Stimulated activated CD4-positive, alpha-beta T cell treated with anti-CD3 and anti-CD28 coated beads, TNF-alpha, amount 100 ng/mL, for 24 hours (primary cell): ENCODE results near the gene ZBED5.
"Not testable (repeated sequence)": the region's sequence is repeated elsewhere in the genome, so short reads cannot be mapped to it uniquely, and the experiment has no call there.

Source experiments
- DNase-seq, 3 experiments: peaks; one replicate each; pipeline ENCODE4 v3.0.0-alpha.2; 2020; ENCODE audit warnings: low read depth in 3 of 3

The ZBED5 gene

DNA sequence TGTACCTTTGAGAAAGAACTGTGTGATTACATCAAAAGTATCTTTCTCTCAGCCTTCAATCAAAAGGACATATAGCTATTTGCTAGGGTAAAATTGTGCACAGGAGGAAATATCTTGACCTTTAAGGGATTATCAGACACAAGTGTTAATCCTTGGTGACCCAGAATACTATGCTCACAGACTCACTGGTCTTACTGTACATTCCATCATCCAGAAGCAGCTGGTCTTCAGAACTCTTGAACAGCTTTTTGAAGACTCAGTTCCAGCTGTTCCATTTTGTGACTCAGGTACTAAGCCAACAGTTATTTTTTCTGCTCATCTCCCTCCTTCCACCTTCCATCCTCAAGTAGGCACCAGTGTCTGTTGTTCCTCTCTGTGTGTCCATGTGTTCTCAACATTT lies 19.8 kb downstream of the ZBED5 start:
- DNase-seq, result no peak

DNA sequence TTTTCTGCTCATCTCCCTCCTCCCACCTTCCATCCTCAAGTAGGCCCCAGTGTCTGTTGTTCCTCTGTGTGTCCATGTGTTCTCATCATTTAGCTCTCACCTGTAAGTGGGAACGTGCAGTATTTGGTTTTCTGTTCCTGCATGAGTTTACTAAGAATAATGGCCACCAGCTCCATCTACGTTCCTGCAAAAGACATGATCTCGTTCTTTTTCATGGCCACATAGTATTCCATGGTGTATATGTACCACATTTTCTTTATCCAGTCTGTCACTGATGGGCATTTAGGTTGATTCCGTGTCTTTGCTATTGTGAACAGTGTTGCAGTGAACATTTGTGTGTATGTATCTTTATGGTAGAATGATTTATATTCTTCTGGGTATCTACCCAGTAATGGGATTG lies 21.0 kb downstream of the ZBED5 start:
- DNase-seq, result not testable (repeated sequence)

DNA sequence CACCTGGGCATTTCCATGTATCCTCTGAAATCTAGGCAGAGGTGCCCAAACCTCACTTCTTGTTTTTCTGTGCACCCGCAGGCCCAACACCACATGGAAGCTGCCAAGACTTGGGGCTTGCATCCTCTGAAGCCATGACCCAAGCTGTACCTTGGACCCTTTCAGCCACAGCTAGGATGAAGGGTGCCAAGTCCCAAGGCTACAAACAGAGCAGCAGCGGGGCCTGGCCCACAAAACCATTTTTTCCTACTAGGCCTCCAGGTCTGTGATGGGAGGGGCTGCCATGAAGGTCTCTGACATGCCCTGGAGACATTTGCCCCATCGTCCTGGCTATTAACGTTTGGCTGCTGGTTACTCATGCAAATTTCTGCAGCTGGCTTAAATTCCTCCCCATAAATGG lies 28.7 kb downstream of the ZBED5 start:
- DNase-seq, result no peak

DNA sequence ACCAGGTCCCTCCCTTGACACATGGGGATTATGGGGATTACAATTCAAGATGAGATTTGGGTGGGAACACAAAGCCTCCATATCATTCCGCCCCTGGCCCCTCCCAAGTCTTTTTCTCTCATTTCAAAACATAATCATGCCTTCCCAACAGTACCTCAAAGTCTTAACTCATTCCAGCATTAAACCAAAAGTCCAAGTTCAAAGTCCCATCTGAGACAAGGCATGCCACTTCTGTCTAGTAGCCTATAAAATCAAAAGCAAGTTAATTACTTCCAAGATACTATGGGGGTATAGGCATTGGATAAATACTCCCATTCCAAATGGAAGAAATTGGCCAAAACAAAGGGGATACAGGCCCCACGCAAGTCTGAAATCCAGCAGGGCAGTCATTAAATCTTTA lies 29.5 kb downstream of the ZBED5 start:
- no peak for DNase-seq

DNA sequence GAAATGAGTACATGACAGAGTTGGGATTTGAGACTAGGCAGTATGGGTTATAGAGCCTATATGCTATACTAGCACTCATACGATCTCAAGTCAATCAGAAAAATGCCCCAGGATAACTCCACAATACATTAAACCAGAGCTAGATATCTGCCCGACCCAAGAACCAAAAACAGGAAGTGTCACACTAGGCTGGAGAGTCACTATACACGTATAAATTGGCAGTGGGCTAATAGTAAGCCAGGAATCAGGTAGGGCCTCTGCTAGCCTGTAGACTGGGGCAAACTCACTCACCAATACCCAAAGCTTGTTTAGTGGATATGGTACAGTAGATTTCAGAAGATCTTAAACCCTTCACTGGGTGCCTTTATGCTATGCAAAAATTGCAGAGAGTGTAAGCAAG lies 33.0 kb downstream of the ZBED5 start:
- no peak for DNase-seq

DNA sequence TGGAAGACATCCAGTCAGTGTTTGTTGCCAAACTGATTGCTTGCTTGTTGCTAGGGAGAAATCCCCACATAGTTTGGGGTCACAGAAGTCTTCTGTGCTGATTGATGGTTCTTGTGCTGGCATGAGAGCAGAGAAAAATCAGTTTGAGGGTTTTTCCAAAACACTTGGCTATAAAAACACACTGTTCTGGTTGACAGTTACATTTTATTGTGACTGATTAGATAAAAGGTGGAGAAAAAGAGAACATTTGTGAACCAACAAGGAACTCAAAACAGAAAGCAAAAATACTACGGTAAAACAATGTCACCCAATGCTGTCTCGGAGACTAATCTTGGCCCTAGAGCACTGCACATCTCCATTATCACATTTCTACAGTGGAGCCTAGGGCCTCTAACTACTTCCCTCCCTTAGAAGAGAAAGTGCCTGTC lies 34.7 kb downstream of the ZBED5 start:
- DNase-seq, result no peak

DNA sequence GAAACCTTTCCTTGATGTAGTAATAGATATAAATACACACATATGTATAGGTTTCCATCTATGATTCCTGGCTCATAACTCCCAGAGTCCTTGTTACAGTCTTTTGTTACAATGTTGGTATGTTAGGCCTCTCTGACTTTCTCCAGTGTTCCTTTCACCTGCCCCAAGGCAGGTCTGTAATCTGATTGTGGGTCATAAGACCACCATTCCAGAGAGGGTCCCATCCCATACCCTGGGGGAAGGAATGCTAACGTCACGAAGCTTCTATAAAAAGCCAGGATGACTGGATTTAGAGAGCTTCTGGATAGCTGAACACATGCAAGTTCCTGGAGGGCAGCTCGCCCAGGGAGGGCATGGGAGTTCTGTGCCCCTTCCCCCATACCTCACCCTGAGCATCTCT lies 35.4 kb downstream of the ZBED5 start:
- not testable (repeated sequence) for DNase-seq

DNA sequence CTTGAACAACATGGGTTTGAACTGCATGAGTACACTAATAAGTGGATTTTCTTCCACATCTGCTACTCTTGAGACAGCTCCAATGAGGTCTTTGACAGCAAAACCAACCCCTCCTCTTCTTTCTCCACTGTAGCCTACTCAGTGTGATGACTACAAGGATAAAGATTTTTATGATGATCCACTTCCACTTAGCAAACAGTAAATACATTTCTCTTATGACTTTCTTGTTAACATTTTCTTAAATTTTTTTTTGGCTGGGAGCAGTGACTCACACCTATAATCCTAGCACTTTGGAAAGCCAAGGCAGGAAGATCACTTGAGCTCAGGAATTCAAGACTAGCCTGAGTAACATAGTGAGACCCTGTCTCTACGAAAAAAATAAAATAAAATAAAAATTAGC lies 39.3 kb downstream of the ZBED5 start:
- DNase-seq, result no peak

DNA sequence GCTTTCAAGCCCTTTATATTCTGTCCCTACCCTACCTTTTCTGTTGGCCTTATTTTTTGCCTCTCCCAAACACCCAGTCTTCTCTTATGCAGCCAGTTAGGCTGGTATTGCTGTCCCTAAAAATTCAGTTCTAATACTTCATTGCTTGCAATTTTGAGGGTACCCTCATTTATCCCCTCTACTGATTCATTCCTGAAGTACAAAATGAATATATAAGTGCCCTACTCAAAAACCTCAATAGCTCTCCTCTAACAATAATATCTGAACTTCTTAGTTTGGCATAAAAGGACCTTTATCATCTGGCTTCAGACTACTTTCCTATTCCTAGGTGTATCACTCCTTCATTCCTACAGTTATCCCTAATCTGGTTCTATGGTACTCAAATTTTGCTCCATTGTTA lies 43.9 kb downstream of the ZBED5 start:
- DNase-seq, result no peak

DNA sequence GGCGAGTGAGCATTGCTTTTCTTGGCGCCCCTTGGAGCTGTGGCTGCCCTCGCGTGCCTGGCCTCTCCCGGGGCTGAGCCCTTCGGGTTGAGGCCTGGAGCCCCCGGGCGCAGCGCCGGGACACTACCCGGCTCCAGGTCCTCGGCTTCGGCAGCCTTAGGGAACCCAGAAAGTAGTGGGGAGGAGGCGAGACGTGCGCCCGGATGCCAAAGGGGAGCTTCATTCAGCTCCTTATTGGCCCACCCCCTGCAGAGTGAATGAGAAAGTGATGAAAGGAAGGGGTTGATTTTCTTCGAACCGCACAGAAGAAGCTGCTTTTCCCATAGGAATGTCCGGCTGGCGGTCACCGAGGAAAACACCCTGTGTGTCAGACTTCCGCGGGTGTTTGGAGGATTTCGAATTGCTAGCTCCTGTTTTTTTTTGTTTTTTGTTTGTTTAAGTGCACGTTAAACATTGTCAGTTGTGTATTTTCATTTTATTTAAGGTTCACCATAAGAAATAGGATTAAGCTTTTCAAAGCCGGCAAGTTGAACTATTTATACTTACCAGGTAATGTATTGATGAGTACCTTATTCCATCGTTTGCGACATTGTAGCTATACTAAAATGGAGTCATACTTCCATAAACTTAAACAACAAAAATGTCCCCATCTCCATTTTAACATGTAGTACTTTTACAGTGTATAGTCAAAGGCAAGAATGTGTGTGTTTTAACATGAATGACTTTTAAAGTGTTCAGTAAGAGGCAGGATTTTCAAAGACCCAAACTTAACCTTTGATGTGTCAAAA lies 48.3 kb downstream of the ZBED5 start:
- peak in 2 of 3 experiments; percentile 20 to 36 for DNase-seq

DNA sequence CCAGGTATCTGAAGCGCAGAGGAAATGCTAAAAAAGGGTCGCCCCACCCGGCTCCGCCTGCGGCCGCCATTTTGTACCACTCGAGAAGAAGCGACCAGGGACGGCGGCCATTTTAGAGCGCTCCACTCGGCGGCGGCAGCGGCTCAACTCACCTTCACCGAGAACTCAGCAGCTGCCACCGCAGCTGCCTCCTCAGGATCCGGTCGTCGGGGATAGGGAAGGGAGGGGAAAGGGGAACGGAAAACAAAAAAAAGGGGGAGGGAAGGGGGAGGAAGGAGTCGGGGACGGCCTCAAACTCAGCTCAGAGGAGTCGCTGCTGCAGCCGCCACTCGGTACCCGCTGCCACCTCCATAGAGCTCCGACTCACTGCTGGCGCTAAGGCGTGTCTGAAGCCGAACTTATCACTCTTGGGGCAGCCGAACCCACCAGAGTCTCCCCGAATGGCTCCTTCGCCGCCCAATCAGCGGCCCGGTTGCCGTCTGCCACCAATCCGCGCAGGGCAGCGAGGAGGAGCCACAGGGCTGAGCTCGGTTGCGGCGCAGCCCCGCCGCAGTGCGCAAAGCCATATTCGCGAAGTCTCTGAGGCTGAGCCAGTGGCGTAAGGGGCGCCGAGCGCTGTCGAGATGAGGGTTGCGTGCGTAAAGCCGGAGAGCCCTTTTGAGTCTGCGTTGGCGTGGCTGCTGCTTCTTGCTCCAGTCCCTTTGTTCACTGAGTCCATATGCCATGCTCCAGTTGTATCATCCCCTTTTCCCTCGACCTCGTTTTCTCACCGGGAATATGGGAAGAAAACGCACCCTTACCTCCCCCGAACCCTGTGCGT lies 49.1 kb downstream of the ZBED5 start, which contains the start of gene EIF4G2:
Gene EIF4G2 (minus strand): TSS at position 374 of the 820 bp plus-strand sequence.
- peak; percentile 95 to 97 (median 97) for DNase-seq

DNA sequence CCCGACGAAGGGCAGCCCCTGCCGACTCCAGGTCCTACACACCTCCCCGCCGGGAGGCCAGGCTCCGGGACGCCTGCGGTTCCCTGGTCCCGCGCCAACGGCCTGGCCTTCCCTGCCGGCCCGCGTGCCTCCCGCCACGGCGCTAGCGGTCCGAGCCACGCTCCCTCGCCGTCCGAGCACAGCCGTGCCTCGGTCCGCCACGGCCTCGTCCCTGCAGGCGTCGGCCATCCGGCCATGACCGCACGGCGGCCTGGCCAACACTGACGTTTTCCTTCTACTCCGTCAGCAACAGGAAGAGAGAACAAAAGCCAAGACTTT lies 49.7 kb downstream of the ZBED5 start:
- no peak for DNase-seq

DNA sequence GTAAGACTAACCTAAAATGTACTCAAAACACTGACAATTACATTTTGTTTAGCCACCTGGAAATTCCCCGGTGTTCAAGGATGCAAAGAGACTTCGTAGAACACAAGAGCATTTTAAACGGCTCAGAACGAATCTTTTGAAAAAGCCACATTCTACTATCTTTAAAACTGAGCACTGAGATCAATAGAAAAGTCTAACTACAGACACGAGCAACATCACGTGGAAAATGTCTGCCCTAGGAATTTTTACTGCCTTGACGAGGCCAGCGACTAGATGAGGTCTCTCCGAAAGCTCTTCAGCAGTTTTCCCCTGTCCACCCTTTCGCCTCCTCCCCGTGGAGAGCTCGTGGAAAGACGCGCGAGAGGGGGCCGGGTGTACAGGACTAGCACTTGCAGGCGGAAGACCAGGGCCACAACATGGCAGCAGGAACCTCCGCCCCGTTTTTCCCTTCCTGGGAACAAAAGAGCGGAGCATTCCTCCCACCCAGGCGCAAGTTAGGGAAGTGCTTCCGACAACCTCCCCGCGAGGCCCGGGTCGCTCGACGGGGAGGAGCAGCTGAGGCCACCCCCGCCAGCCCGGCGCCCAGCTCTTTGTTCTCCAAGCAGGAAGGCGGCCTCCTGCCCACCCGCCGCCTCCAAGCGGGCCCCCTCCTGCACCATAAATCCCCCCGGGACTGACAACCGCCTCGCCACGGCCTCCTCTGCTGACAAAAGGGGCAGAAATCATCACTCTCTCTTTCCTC lies 50.2 kb downstream of the ZBED5 start:
- DNase-seq, result peak in 2 of 3 experiments; percentile 27 to 44

DNA sequence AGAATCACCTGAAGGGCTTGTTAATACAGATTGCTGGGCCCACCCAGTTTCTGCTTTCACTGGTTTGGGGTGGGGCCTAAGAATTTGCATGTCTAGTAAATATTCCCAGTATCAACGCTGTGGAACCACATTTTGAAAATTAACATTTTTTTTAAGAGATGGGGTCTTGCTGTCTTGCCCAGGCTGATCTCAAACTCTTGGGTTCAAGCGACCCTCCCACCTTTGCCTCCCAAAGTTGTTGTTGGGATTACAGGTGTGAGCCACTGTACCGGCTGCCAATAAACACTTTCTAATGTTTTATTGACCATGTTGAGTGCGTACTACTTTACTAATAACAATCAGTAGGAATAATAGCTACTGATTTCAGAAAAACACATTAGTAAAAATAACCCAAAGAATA lies 51.6 kb downstream of the ZBED5 start:
- DNase-seq, result no peak

DNA sequence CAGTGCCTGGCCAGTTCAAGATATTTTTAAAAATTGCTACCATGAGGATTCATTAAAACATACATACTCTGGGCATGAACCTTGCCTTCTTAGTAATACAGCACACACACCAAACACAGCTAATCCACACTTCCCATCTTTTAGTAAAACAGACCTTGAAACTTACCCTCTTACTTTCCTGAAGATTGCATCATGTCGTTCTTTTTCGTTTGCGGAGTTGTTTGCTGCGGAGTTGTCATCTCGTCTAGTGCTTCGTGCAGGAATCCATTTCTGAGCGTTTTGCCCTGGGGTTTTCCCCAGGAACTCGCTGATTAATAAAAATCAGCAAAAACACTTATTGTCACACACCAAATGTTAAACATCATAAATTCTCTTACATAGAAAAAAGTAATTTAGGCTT lies 52.1 kb downstream of the ZBED5 start:
- no peak for DNase-seq

DNA sequence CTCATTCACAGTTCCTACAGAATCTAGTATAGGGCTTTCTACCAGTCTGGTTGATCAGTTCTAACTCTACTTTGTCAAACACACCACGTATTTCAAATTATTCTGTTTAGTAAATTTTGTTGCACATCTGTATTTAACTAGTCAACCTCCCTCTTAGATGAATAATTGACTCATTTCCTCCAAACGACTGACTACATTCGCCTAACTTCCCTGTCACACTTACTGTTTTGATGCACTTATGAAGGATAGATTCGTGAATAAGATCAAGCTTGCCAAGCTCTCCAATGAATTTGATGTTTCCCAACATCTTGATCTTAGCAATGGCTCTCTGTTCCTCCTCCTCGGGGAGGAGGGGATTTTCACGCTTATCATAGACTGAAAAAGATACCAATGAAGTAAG lies 54.2 kb downstream of the ZBED5 start:
- DNase-seq, result no peak
